K562 (cell line): ENCODE results near the gene STK33. TPM values are rescaled to one million over a fixed set of nuclear protein-coding genes. Genes with fewer than 3 reads are reported as not detected.

Source experiments
- ETV1 ChIP-seq: fragments of 450-650 bp; conservative IDR thresholded peaks from 2 replicates; pipeline ENCODE4 v1.6.1; 2016; ENCODE audit warnings: missing genetic modification characterization, control low read depth, low read depth, missing compliant biosample characterization
- HDAC3 ChIP-seq: fragments of 450-650 bp; IDR thresholded peaks from 2 replicates; pipeline ENCODE4 v1.6.1; 2018; ENCODE audit warnings: borderline replicate concordance, mild to moderate bottlenecking, moderate library complexity; ENCODE audit not compliant: partially characterized antibody
- JUN ChIP-seq, 2 experiments: sonication (generic) in 1 of 2; formaldehyde crosslinking in 1 of 2; IDR thresholded peaks; 2 replicates each; pipeline versions ENCODE4 v1.6.1 to v1.8.0; 2012 to 2022; ENCODE audit warnings: borderline replicate concordance in 2 of 2, mild to moderate bottlenecking in 2 of 2, improper control_type of control experiment in 1 of 2, low read depth in 1 of 2, low read length in 1 of 2, missing genetic modification reagents in 1 of 2
- SMAD4 ChIP-seq: fragments of 250-450 bp; sonication (Bioruptor Pico); conservative IDR thresholded peaks from 2 replicates; pipeline ENCODE4 v1.8.0; 2021; ENCODE audit warnings: inconsistent platforms, mild to moderate bottlenecking, moderate library complexity
- U2AF1 ChIP-seq: fragments of 200-400 bp; formaldehyde crosslinking; optimal IDR thresholded peaks from 2 replicates; pipeline ENCODE3; 2017; ENCODE audit warnings: mild to moderate bottlenecking, low read depth, low read length, moderate library complexity
- polyA plus RNA-seq, 8 experiments: library from polyadenylated mRNA; depleted of rRNA in 4 of 8; stranded (reverse) in 5 of 8; unstranded in 3 of 8; fragments of >200 nt; fragmentation: Nextera tagmentation in 2 of 8; fragmentation: Illumina TruSeq in 1 of 8; extraction: Ambion mirVana in 2 of 8; extraction: Trizol in 1 of 8; gene quantifications; 2 replicates each; pipeline versions ENCODE4 v1.2.1 to v1.2.3, GENCODE V29; 2011 to 2014; ENCODE audit warnings: inconsistent platforms in 1 of 8, missing spikeins in 1 of 8
- total RNA-seq, 7 experiments: library from RNA; depleted of rRNA in 6 of 7; stranded (reverse); fragments of >200 nt in 6 of 7; fragmentation: Illumina TruSeq in 2 of 7; extraction: Trizol in 2 of 7; gene quantifications; 2 replicates each; pipeline versions ENCODE4 v1.2.1 to v1.2.3, GENCODE V29; 2011 to 2021; ENCODE audit warnings: low replicate concordance in 1 of 7
- TF ChIP-seq, protein P1 (sequence below): IDR thresholded peaks from 2 replicates; pipeline ENCODE4 v1.6.1; 2011; ENCODE audit not compliant: insufficient read length; ENCODE audit errors: extremely low read depth
- TF ChIP-seq, protein P2 (sequence below), 2 experiments: IDR thresholded peaks; 2 replicates each; pipeline ENCODE4 v1.6.1; 2011; ENCODE audit warnings: borderline replicate concordance in 1 of 2, control low read depth in 1 of 2, low read depth in 1 of 2, low read length in 1 of 2, mild to moderate bottlenecking in 1 of 2, mixed read lengths in 1 of 2, moderate library complexity in 1 of 2; ENCODE audit not compliant: insufficient read depth in 1 of 2, insufficient read length in 1 of 2, poor library complexity in 1 of 2, severe bottlenecking in 1 of 2; ENCODE audit errors: extremely low read depth in 1 of 2
- TF ChIP-seq, protein P3 (sequence below): fragments of 450-650 bp; conservative IDR thresholded peaks from 2 replicates; pipeline ENCODE4 v1.6.1; 2016; ENCODE audit warnings: missing genetic modification characterization, low read depth, mild to moderate bottlenecking, control low read depth, missing compliant biosample characterization
- TF ChIP-seq, protein P4 (sequence below): fragments of 450-650 bp; formaldehyde crosslinking; IDR thresholded peaks from 2 replicates; pipeline ENCODE4 v1.4.0; 2020; ENCODE audit warnings: mild to moderate bottlenecking, moderate library complexity
- TF ChIP-seq, protein P5 (sequence below): sonication (generic); formaldehyde crosslinking; IDR thresholded peaks from 2 replicates; pipeline ENCODE4 v1.9.0; 2022; ENCODE audit warnings: mild to moderate bottlenecking, missing genetic modification reagents

Gene STK33
- total and polyA plus RNA-seq, 9 of the 15 experiments (the other 6 are each of a cell fraction or from before 2014, with no cell fraction given) = not detected

DNA sequence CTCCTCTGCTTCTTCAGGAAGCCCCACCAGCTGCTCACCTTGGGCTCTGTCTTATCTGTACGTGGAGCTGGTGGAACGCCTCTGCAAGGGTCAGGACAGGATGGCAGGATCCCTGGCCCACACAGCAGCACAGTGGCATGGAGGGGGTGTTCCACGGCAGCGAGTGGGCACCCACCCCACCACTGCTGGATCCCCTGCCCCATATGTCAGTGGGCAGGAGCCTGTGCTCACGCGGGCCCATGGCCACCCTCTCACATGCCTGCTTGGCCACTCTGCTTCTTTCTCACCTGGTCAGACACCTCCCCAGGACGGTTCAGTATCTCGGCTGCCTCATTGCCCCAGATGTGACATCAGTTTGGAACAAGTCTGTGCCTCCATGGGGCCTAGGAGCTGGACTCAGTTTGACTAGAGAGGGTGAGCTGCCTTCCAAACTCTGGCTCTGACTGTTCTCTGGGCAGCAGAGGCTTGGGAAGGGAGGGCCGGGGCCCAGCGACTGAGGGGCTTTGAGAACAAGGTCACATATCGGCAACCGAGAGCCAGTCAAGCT is 232.3 kb downstream of the STK33 start (continued):
- TF ChIP-seq, protein P1, sequence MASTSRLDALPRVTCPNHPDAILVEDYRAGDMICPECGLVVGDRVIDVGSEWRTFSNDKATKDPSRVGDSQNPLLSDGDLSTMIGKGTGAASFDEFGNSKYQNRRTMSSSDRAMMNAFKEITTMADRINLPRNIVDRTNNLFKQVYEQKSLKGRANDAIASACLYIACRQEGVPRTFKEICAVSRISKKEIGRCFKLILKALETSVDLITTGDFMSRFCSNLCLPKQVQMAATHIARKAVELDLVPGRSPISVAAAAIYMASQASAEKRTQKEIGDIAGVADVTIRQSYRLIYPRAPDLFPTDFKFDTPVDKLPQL = no peak
- TF ChIP-seq, protein P2, sequence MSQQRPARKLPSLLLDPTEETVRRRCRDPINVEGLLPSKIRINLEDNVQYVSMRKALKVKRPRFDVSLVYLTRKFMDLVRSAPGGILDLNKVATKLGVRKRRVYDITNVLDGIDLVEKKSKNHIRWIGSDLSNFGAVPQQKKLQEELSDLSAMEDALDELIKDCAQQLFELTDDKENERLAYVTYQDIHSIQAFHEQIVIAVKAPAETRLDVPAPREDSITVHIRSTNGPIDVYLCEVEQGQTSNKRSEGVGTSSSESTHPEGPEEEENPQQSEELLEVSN (IDR thresholded peaks at IDR 0.05; ENCODE audit: borderline replicate concordance in 1 of 2, extremely low read depth in 1 of 2, insufficient read depth in 1 of 2, insufficient read length in 1 of 2, low read depth in 1 of 2, low read length in 1 of 2, poor library complexity in 1 of 2, severe bottlenecking in 1 of 2) = no peak
- TF ChIP-seq JUN (IDR thresholded peaks at IDR 0.05; ENCODE audit: borderline replicate concordance, low read depth, low read length) = no peak
- no peak for TF ChIP-seq JUN (CRISPR knock-in tag; IDR thresholded peaks at IDR 0.05; ENCODE audit: borderline replicate concordance)
- no peak for TF ChIP-seq HDAC3
- no peak for TF ChIP-seq ETV1 (tag)
- TF ChIP-seq, protein P3, sequence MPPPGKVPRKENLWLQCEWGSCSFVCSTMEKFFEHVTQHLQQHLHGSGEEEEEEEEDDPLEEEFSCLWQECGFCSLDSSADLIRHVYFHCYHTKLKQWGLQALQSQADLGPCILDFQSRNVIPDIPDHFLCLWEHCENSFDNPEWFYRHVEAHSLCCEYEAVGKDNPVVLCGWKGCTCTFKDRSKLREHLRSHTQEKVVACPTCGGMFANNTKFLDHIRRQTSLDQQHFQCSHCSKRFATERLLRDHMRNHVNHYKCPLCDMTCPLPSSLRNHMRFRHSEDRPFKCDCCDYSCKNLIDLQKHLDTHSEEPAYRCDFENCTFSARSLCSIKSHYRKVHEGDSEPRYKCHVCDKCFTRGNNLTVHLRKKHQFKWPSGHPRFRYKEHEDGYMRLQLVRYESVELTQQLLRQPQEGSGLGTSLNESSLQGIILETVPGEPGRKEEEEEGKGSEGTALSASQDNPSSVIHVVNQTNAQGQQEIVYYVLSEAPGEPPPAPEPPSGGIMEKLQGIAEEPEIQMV = no peak
- TF ChIP-seq SMAD4 = no peak
- TF ChIP-seq, protein P4, sequence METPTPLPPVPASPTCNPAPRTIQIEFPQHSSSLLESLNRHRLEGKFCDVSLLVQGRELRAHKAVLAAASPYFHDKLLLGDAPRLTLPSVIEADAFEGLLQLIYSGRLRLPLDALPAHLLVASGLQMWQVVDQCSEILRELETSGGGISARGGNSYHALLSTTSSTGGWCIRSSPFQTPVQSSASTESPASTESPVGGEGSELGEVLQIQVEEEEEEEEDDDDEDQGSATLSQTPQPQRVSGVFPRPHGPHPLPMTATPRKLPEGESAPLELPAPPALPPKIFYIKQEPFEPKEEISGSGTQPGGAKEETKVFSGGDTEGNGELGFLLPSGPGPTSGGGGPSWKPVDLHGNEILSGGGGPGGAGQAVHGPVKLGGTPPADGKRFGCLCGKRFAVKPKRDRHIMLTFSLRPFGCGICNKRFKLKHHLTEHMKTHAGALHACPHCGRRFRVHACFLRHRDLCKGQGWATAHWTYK = no peak
- TF ChIP-seq, protein P5, sequence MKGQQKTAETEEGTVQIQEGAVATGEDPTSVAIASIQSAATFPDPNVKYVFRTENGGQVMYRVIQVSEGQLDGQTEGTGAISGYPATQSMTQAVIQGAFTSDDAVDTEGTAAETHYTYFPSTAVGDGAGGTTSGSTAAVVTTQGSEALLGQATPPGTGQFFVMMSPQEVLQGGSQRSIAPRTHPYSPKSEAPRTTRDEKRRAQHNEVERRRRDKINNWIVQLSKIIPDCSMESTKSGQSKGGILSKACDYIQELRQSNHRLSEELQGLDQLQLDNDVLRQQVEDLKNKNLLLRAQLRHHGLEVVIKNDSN = no peak
- no peak for TF ChIP-seq U2AF1
